Esophagus squamous epithelium (tissue), 5 donors: ENCODE measurements around the gene WWOX. TPM values are rescaled to one million over a fixed set of nuclear protein-coding genes. Genes with fewer than 3 reads are reported as not detected.
"Not testable (repeated sequence)": the region's sequence is repeated elsewhere in the genome, so short reads cannot be mapped to it uniquely, and the experiment has no call there.

Experiments used
- DNase-seq: peaks from one replicate; lab custom pipeline; 2025; lab: John Stamatoyannopoulos, UW
- H3K27ac ChIP-seq, 4 donors: fragments of 200-600 bp; sonication (generic); one replicate each; pipeline ENCODE4 v1.5.1; 2016 to 2019; ENCODE audit warnings: mild to moderate bottlenecking in 1 of 4
- H3K27me3 ChIP-seq, 4 donors: fragments of 200-600 bp; sonication (generic); 1 replicate in 3 of 4; 2 replicates in 1 of 4; pipeline versions ENCODE4 v1.5.1 to v1.6.0; 2017 to 2021; ENCODE audit warnings: antibody characterized with exemption in 1 of 4
- H3K36me3 ChIP-seq, 3 donors: fragments of 200-600 bp; sonication (generic); one replicate each; pipeline ENCODE4 v1.5.1; 2016 to 2019
- H3K4me1 ChIP-seq, 3 donors: fragments of 200-600 bp; sonication (generic); one replicate each; pipeline ENCODE4 v1.5.1; 2017 to 2019
- H3K4me3 ChIP-seq, 4 donors: fragments of 200-600 bp; sonication (generic); 1 replicate in 3 of 4; 2 replicates in 1 of 4; pipeline ENCODE4 v1.5.1; 2016 to 2019; ENCODE audit warnings: mild to moderate bottlenecking in 2 of 4, moderate library complexity in 1 of 4
- H3K9me3 ChIP-seq, 3 donors: fragments of 200-600 bp; sonication (generic); one replicate each; pipeline ENCODE4 v1.5.1; 2016 to 2019
- CTCF ChIP-seq, 6 experiments: fragments of 450-650 bp in 4 of 6; fragments of 200-600 bp in 2 of 6; sonication (generic) in 2 of 6; IDR thresholded peaks; one replicate each; pipeline ENCODE4 v1.5.1; 2016 to 2019; ENCODE audit warnings: antibody characterized with exemption in 6 of 6, mild to moderate bottlenecking in 4 of 6, moderate library complexity in 4 of 6
- POLR2A ChIP-seq, 4 donors: fragments of 450-650 bp; IDR thresholded peaks; one replicate each; pipeline ENCODE4 v1.6.1; 2017; ENCODE audit warnings: antibody characterized with exemption in 4 of 4, mild to moderate bottlenecking in 4 of 4, moderate library complexity in 3 of 4
- WGBS, 2 donors: methylation state at CpG; one replicate each; pipeline ENCODE4 v1.1.5; 2018; 5-methylcytosine and 5-hydroxymethylcytosine counted together
- intact Hi-C: fragments of 100-400 bp; cut with DNase I; formaldehyde crosslinking; loops from one replicate; pipeline ENCODE4 v1.15.0; 2022
- total RNA-seq, 4 donors: library from RNA; depleted of rRNA; stranded (reverse); fragments of >200 nt; gene quantifications; one replicate each; pipeline ENCODE4 v1.1.0, GENCODE V29; 2016
- donor health status: DM: yes; HTN: yes; CAD: no.

The WWOX gene
- total RNA-seq, 4 donors from 2014 or later = 20.9 to 31.1 (median 27.5) TPM

- Histone ChIP-seq H3K36me3 (no peaks in the 10 kb centered on the region), H3K9me3 (no peaks in the 10 kb centered on the region), H3K27ac (no peak overlapping the region), H3K27me3 (no peaks in the 10 kb centered on the region), H3K4me1 (peaks cover 0 to 9% (median 8%) of the 10 kb centered on the region in 3 donors), H3K4me3 (no peak overlapping the region)
- TF ChIP-seq POLR2A (IDR thresholded peaks at IDR 0.05) = no peak
- no peak for TF ChIP-seq CTCF (IDR thresholded peaks at IDR 0.05)
- DNase-seq = no peak
- 72 to 93% methylated on average over 7 of the region's 7 CpGs for WGBS, 2 donors
- intact Hi-C loops = no loop called here
Measured at GRCh38 chr16:78509965-78510364, 410.5 kb downstream of the WWOX start.

- intact Hi-C loops = no loop called here
- Histone ChIP-seq H3K27me3 (no peaks in the 10 kb centered on the region), H3K36me3 (no peaks in the 10 kb centered on the region), H3K4me3 (no peak overlapping the region), H3K4me1 (peaks cover 0 to 4% (median 4%) of the 10 kb centered on the region in 3 donors), H3K9me3 (no peaks in the 10 kb centered on the region), H3K27ac (no peak overlapping the region)
- TF ChIP-seq POLR2A (IDR thresholded peaks at IDR 0.05) = no peak
- no peak for TF ChIP-seq CTCF (IDR thresholded peaks at IDR 0.05)
- DNase-seq = no peak
- WGBS, 2 donors = 92 to 95% methylated on average over 4 of the region's 4 CpGs
Measured at GRCh38 chr16:78510496-78510895, 411.0 kb downstream of the WWOX start.

GRCh38 chr16:78513838-78514237, 414.4 kb downstream of the WWOX start:
- no peak overlapping the region for H3K27ac ChIP-seq
- 47 to 69% methylated on average over 3 of the region's 3 CpGs for WGBS, 2 donors
- intact Hi-C loops = no loop called here

GRCh38 chr16:78514888-78515287, 415.4 kb downstream of the WWOX start:
- WGBS, 2 donors = 93 to 94% methylated on average over 8 to 9 of the region's 9 CpGs

More at GRCh38 chr16:78513838-78514237, 414.4 kb downstream of the WWOX start:
- TF ChIP-seq CTCF (IDR thresholded peaks at IDR 0.05) (no peak), POLR2A (IDR thresholded peaks at IDR 0.05) (no peak)
- Histone ChIP-seq H3K4me3 (no peak overlapping the region), H3K27me3 (no peaks in the 10 kb centered on the region), H3K9me3 (no peaks in the 10 kb centered on the region), H3K4me1 (no peaks in the 10 kb centered on the region), H3K36me3 (no peaks in the 10 kb centered on the region)
- no peak for DNase-seq

GRCh38 chr16:78515421-78515820, 416.0 kb downstream of the WWOX start:
- H3K36me3 ChIP-seq = no peaks in the 10 kb centered on the region
- no peak overlapping the region for H3K27ac ChIP-seq
- H3K4me1 ChIP-seq = no peaks in the 10 kb centered on the region
- 90 to 93% methylated on average over 10 to 14 of the region's 14 CpGs for WGBS, 2 donors
- TF ChIP-seq CTCF (IDR thresholded peaks at IDR 0.05) (no peak), POLR2A (IDR thresholded peaks at IDR 0.05) (no peak)
- H3K4me3 ChIP-seq = no peak overlapping the region
- no peaks in the 10 kb centered on the region for H3K27me3 ChIP-seq
- intact Hi-C loops = no loop called here
- no peak for DNase-seq
- no peaks in the 10 kb centered on the region for H3K9me3 ChIP-seq

More at GRCh38 chr16:78514888-78515287, 415.4 kb downstream of the WWOX start:
- intact Hi-C loops, H3K4me1 ChIP-seq, DNase-seq, H3K36me3 ChIP-seq, H3K27ac ChIP-seq, H3K9me3 ChIP-seq, H3K4me3 ChIP-seq, H3K27me3 ChIP-seq: not testable (repeated sequence)
